ENCODE data around the gene SAP30BP. TPM values are rescaled to one million over a fixed set of nuclear protein-coding genes. Genes with fewer than 3 reads are reported as not detected.
A peak's percentile ranks its signal among the peaks of the same experiment; 100 is the strongest.

SAP30BP gene
- total and polyA plus RNA-seq, 2 of the 13 experiments (the other 11 are each of a cell fraction or from before 2014, with no cell fraction given), result 67.7 to 99.4 TPM

GRCh38 chr17:75627094-75627493, 40.0 kb upstream of the SAP30BP start:
- BruUV-seq (replicated peaks), result no TSS peak

GRCh38 chr17:75628425-75628824, 38.7 kb upstream of the SAP30BP start:
- in situ Hi-C loops (cut with HindIII; ENCODE audit: extremely low pct_ligation_motif_present, low pct_unique_long_range_greater_than_20kb), result no loop called here
- POLR2A ChIA-PET, result interaction anchor here (1.0 kb wide), 1 partner anchor 122 kb away, joined by 4 read pairs; no protein-coding TSS in a partner anchor
- TF ChIP-seq CENPT (CRISPR knock-in tag; IDR thresholded peaks at IDR 0.05; ENCODE audit: low read depth), result no peak
- TF ChIP-seq ZNF451 (CRISPR knock-in tag; IDR thresholded peaks at IDR 0.05), result no peak
- TF ChIP-seq ZNF34 (CRISPR knock-in tag; IDR thresholded peaks at IDR 0.05; ENCODE audit: borderline replicate concordance), result no peak
- no peak for TF ChIP-seq ZNF678 (CRISPR knock-in tag; IDR thresholded peaks at IDR 0.05)
- TF ChIP-seq SETDB1 (CRISPR knock-in tag; IDR thresholded peaks at IDR 0.05; ENCODE audit: borderline replicate concordance), result no peak
- no peak for TF ChIP-seq PPARG (CRISPR knock-in tag; conservative IDR thresholded peaks at IDR 0.05)
- no peak for TF ChIP-seq SRSF4 (IDR thresholded peaks at IDR 0.05; ENCODE audit: low read depth, low read length, poor library complexity, severe bottlenecking)
- no peak for TF ChIP-seq ZBTB2 (CRISPR knock-in tag; IDR thresholded peaks at IDR 0.05; ENCODE audit: low read depth)
- TF ChIP-seq ZNF639 (CRISPR knock-in tag; conservative IDR thresholded peaks at IDR 0.05), result no peak
- TF ChIP-seq TAF1 (CRISPR knock-in tag; IDR thresholded peaks at IDR 0.05), result no peak

More at GRCh38 chr17:75627094-75627493, 40.0 kb upstream of the SAP30BP start:
- TF ChIP-seq MAFF (IDR thresholded peaks at IDR 0.05; ENCODE audit: low read depth, low read length) (no peak), HNRNPK (IDR thresholded peaks at IDR 0.05; ENCODE audit: low read depth, low read length, poor library complexity, severe bottlenecking) (no peak), MNT (IDR thresholded peaks at IDR 0.05) (peak; percentile 20; the same call in 1 of the 2 replicates), REL (CRISPR knock-in tag; conservative IDR thresholded peaks at IDR 0.05) (no peak)
- in situ Hi-C loops (cut with HindIII; ENCODE audit: extremely low pct_ligation_motif_present, low pct_unique_long_range_greater_than_20kb), result no loop called here
- Histone ChIP-seq H3K4me3 (replicated peaks in 1 of 3; ENCODE audit: insufficient read depth in 1 of 3, low read depth in 2 of 3, low read length in 3 of 3) (no peak overlapping the region), H3K36me3 (replicated peaks in 1 of 2; ENCODE audit: control insufficient read depth in 1 of 2, insufficient read depth in 2 of 2, low read length in 2 of 2) (peaks cover 19 to 21% of the 10 kb centered on the region in 2 experiments; a peak in 4 of 5 replicates), H3K4me2 (ENCODE audit: low read depth, low read length) (no peak overlapping the region), H3K27me3 (ENCODE audit: control insufficient read depth in 1 of 2, insufficient read depth in 2 of 2, low read length in 2 of 2) (no peaks in the 10 kb centered on the region), H3K9ac (ENCODE audit: insufficient read depth, low read depth, low read length) (no peak overlapping the region), H4K20me1 (ENCODE audit: insufficient read depth, low read length) (no peaks in the 10 kb centered on the region; the same call in 1 of the 2 replicates), H3K79me2 (ENCODE audit: insufficient read depth, low read length) (no peaks in the 10 kb centered on the region), H2AFZ (ENCODE audit: low read length) (no peak overlapping the region), H3K9me3 (ENCODE audit: low read length) (no peaks in the 10 kb centered on the region), H3K4me1 (ENCODE audit: insufficient read depth, low read length) (peaks cover 6% of the 10 kb centered on the region; the same call in 1 of the 2 replicates), H3K27ac (ENCODE audit: extremely low read length, insufficient read depth, low read length) (no peak overlapping the region)
- ChIA-PET CTCF (ENCODE audit: low intra/inter-chr PET ratio, low total read pairs) (no interaction called here), POLR2A (interaction anchor here (3.6 kb wide), 1 partner anchor 16 kb away, joined by 16 read pairs; no protein-coding TSS in a partner anchor)
- no peak for FAIRE-seq
- no peak for ATAC-seq
- WGBS (ENCODE audit: low lambda C conversion rate), result 93% methylated on average over 6 of the region's 10 CpGs
- no peak for DNase-seq (ENCODE audit: low spot score)
- intact Hi-C loops (cut with micrococcal nuclease; ENCODE audit: unreplicated experiment), result no loop called here

More at GRCh38 chr17:75628425-75628824, 38.7 kb upstream of the SAP30BP start:
- Histone ChIP-seq H3K27ac (ENCODE audit: extremely low read length, insufficient read depth, low read length) (no peak overlapping the region), H3K79me2 (ENCODE audit: insufficient read depth, low read length) (no peaks in the 10 kb centered on the region), H3K4me2 (ENCODE audit: low read depth, low read length) (no peak overlapping the region), H3K4me3 (replicated peaks in 1 of 3; ENCODE audit: insufficient read depth in 1 of 3, low read depth in 2 of 3, low read length in 3 of 3) (no peak overlapping the region), H3K27me3 (ENCODE audit: control insufficient read depth in 1 of 2, insufficient read depth in 2 of 2, low read length in 2 of 2) (no peaks in the 10 kb centered on the region), H3K9ac (ENCODE audit: insufficient read depth, low read depth, low read length) (no peak overlapping the region), H3K9me3 (ENCODE audit: low read length) (no peaks in the 10 kb centered on the region), H4K20me1 (ENCODE audit: insufficient read depth, low read length) (peaks cover 2% of the 10 kb centered on the region; the same call in 1 of the 2 replicates), H3K36me3 (replicated peaks in 1 of 2; ENCODE audit: control insufficient read depth in 1 of 2, insufficient read depth in 2 of 2, low read length in 2 of 2) (peaks cover 19 to 24% of the 10 kb centered on the region in 2 experiments; a peak in 4 of 5 replicates), H3K4me1 (ENCODE audit: insufficient read depth, low read length) (peaks cover 10% of the 10 kb centered on the region), H2AFZ (ENCODE audit: low read length) (no peak overlapping the region)
- BruUV-seq (replicated peaks), result no TSS peak
- FAIRE-seq, result no peak
- intact Hi-C loops (cut with micrococcal nuclease; ENCODE audit: unreplicated experiment), result no loop called here
- no peak for ATAC-seq
- no peak for DNase-seq (ENCODE audit: low spot score)
- CTCF ChIA-PET (ENCODE audit: low intra/inter-chr PET ratio, low total read pairs), result interaction anchor here (1.3 kb wide), 1 partner anchor 119 kb away, joined by 3 read pairs; no protein-coding TSS in a partner anchor
- WGBS (ENCODE audit: low lambda C conversion rate), result 93% methylated on average over 5 of the region's 6 CpGs
